A673 (cell line): Measurements from ENCODE around the gene COX11. TPM values are rescaled to one million over a fixed set of nuclear protein-coding genes. Genes with fewer than 3 reads are reported as not detected.

Experiments
- BruUV-seq: library from RNA; stranded (reverse); fragments of 400-500 nt; replicated peaks from 2 replicates; lab custom pipeline; 2021; lab: Mats Ljungman, UMichigan
- CTCF ChIA-PET: fragments of 300-600 bp; sonication (Branson Sonifier 250); formaldehyde crosslinking; loops from one replicate; lab custom pipeline; 2022; ENCODE audit warnings: antibody characterized with exemption; lab: Charles Lee
- POLR2A ChIA-PET: fragments of 300-600 bp; sonication (Branson Sonifier 250); formaldehyde crosslinking; loops from one replicate; lab custom pipeline; 2022; ENCODE audit warnings: antibody characterized with exemption; ENCODE audit not compliant: low non-redundant PET; lab: Charles Lee
- DNase-seq: peaks from one replicate; pipeline ENCODE4 v3.0.0-alpha.2; 2015; ENCODE audit warnings: low spot score
- H3K27ac ChIP-seq: fragments of 200-600 bp; sonication (generic); 2 replicates; pipeline ENCODE4 v1.5.1; 2016; ENCODE audit warnings: mixed run types, low read depth, mild to moderate bottlenecking, mixed read lengths, antibody characterized with exemption, low read length; ENCODE audit not compliant: poor library complexity, severe bottlenecking
- H3K27me3 ChIP-seq: fragments of 200-600 bp; sonication (generic); replicated peaks from 2 replicates; pipeline ENCODE4 v1.6.1; 2017; ENCODE audit warnings: mixed run types, low read depth, mild to moderate bottlenecking, mixed read lengths, antibody characterized with exemption, low read length; ENCODE audit not compliant: insufficient read depth, poor library complexity
- H3K36me3 ChIP-seq: fragments of 200-600 bp; sonication (generic); 2 replicates; pipeline ENCODE4 v1.6.1; 2016; ENCODE audit warnings: mixed run types, mild to moderate bottlenecking, mixed read lengths, antibody characterized with exemption, low read length; ENCODE audit not compliant: insufficient read depth, poor library complexity, severe bottlenecking
- H3K4me1 ChIP-seq: fragments of 200-600 bp; sonication (generic); 2 replicates; pipeline ENCODE4 v1.6.1; 2017; ENCODE audit warnings: mixed run types, mild to moderate bottlenecking, mixed read lengths, antibody characterized with exemption, low read length; ENCODE audit not compliant: insufficient read depth, poor library complexity, severe bottlenecking
- H3K4me3 ChIP-seq: fragments of 200-600 bp; sonication (generic); 2 replicates; pipeline ENCODE4 v1.5.1; 2016; ENCODE audit warnings: low read depth, mixed run types, mild to moderate bottlenecking, mixed read lengths, low read length; ENCODE audit not compliant: poor library complexity, severe bottlenecking
- H3K9me3 ChIP-seq: fragments of 200-600 bp; sonication (generic); 2 replicates; pipeline ENCODE4 v1.6.1; 2016; ENCODE audit warnings: mixed run types, low read depth, mild to moderate bottlenecking, mixed read lengths, antibody characterized with exemption, low read length; ENCODE audit not compliant: poor library complexity, severe bottlenecking
- CTCF ChIP-seq: fragments of 300-800, 200-600 bp; sonication (generic); conservative IDR thresholded peaks from 2 replicates; pipeline ENCODE4 v1.5.1; 2017; ENCODE audit warnings: low read depth, mild to moderate bottlenecking, antibody characterized with exemption, low read length, moderate library complexity, mixed read lengths
- EZH2 ChIP-seq: fragments of 200-600 bp; sonication (generic); IDR thresholded peaks from 2 replicates; pipeline ENCODE4 v1.6.1; 2017; ENCODE audit warnings: borderline replicate concordance, low read depth, mild to moderate bottlenecking, mixed read lengths, antibody characterized with exemption, low read length; ENCODE audit not compliant: poor library complexity, severe bottlenecking
- intact Hi-C: fragments of 100-400 bp; cut with micrococcal nuclease; formaldehyde crosslinking; loops from one replicate; pipeline ENCODE4 v1.10.0; 2022; ENCODE audit not compliant: unreplicated experiment
- total RNA-seq: library from RNA; stranded (reverse); gene quantifications from 2 replicates; pipeline ENCODE4 v1.2.3, GENCODE V29; 2021

COX11 gene
- total RNA-seq, 1 experiment from 2014 or later = 109 TPM

GRCh38 chr17:54945231-54945630 lies 23.2 kb downstream of the COX11 start:
- H3K36me3 ChIP-seq = peaks cover 26% of the 10 kb centered on the region
- no peak overlapping the region for H3K4me3 ChIP-seq
- DNase-seq = no peak
- no peak overlapping the region for H3K27ac ChIP-seq
- TF ChIP-seq CTCF (no peak), EZH2 (no peak)
- no peaks in the 10 kb centered on the region for H3K4me1 ChIP-seq
- H3K27me3 ChIP-seq = no peaks in the 10 kb centered on the region
- intact Hi-C loops = no loop called here
- BruUV-seq = no TSS peak
- ChIA-PET POLR2A (no interaction called here), CTCF (no interaction called here)
- H3K9me3 ChIP-seq = no peaks in the 10 kb centered on the region

GRCh38 chr17:54944796-54945195 lies 23.7 kb downstream of the COX11 start:
- ChIA-PET CTCF (no interaction called here), POLR2A (no interaction called here)
- no TSS peak for BruUV-seq
- no peak for TF ChIP-seq CTCF
- no peak for TF ChIP-seq EZH2
- no peak overlapping the region for H3K27ac ChIP-seq
- H3K36me3 ChIP-seq = peaks cover 27% of the 10 kb centered on the region
- no peaks in the 10 kb centered on the region for H3K9me3 ChIP-seq
- intact Hi-C loops = no loop called here
- H3K4me3 ChIP-seq = no peak overlapping the region
- DNase-seq = no peak
- no peaks in the 10 kb centered on the region for H3K27me3 ChIP-seq
- no peaks in the 10 kb centered on the region for H3K4me1 ChIP-seq

DNA sequence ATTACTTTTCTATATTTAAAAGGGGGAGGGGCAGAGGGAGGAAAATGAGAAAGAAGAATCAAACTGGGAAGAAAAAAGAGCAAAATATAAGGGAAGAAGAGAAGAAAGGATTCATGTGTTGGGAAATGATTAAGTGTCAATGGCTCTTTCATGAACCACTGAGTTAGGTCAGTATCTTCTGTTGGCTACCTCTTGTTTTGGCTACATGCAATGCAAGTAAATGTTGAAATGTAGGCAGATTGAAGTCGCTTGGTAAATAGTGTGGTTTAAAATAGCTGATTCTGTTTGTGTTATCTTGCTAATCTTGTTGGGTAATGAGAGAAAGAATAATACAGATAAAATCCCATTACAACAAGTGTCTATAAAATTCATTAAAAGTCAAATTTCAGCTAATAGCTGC lies 27.2 kb downstream of the COX11 start:
- intact Hi-C loops = no loop called here
- Histone ChIP-seq H3K9me3 (no peaks in the 10 kb centered on the region), H3K4me1 (no peaks in the 10 kb centered on the region), H3K27me3 (no peaks in the 10 kb centered on the region), H3K27ac (no peak overlapping the region), H3K36me3 (peaks cover 36% of the 10 kb centered on the region), H3K4me3 (no peak overlapping the region)
- no peak for DNase-seq
- TF ChIP-seq CTCF (no peak), EZH2 (no peak)
- ChIA-PET POLR2A (no interaction called here), CTCF (no interaction called here)
- no TSS peak for BruUV-seq
